GM12891 (cell line): ENCODE results near the gene ARHGAP26.

ENCODE experiments used
- DNase-seq: peaks from one replicate; pipeline ENCODE4 v3.0.0; 2011; ENCODE audit warnings: low spot score; ENCODE audit not compliant: insufficient read length
- FAIRE-seq: peaks from 2 replicates; lab custom pipeline; 2011; peaks lifted over from hg19 to GRCh38; lab: Jason Lieb, UNC
- PAX5 ChIP-seq: IDR thresholded peaks from 2 replicates; pipeline ENCODE4 v1.6.1; 2011; ENCODE audit warnings: low read length, moderate library complexity, mild to moderate bottlenecking; ENCODE audit not compliant: insufficient read depth, severe bottlenecking
- POLR2A ChIP-seq: IDR thresholded peaks from 2 replicates; pipeline ENCODE4 v1.6.1; 2011; ENCODE audit warnings: low read depth, low read length, control low read depth
- POLR2AphosphoS5 ChIP-seq: IDR thresholded peaks from 2 replicates; pipeline ENCODE4 v1.6.1; 2011; ENCODE audit warnings: low read depth, low read length, control low read depth
- POU2F2 ChIP-seq: IDR thresholded peaks from 2 replicates; pipeline ENCODE4 v1.6.1; 2011; ENCODE audit warnings: low read depth, mild to moderate bottlenecking, control low read depth, low read length, moderate library complexity
- SPI1 ChIP-seq: IDR thresholded peaks from 2 replicates; pipeline ENCODE4 v1.6.1; 2011; ENCODE audit warnings: low read depth, low read length, control low read depth
- TAF1 ChIP-seq: IDR thresholded peaks from 2 replicates; pipeline ENCODE4 v1.6.1; 2011; ENCODE audit warnings: low read depth, low read length, control low read depth

Gene ARHGAP26

DNA sequence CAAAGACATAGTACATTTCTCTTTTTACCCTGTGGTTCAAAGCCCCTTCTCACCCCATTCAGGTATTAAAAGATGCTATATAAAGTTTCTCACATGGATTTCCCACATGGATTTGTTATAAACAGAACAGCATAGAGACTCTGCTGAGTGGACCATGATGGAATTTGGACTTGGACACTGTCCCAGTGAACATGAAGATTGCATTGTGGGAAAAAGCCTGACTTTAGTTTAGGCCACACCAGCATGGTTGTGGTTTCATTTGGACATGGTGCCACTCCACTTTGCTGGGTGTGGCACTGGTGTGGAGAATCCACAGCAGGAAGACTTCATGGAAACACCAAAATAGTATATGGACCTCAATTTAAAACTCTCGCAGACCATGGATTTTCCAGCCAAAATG, 124.6 kb downstream of the ARHGAP26 start:
- FAIRE-seq, result no peak
- DNase-seq, result no peak
- no peak for TF ChIP-seq TAF1

DNA sequence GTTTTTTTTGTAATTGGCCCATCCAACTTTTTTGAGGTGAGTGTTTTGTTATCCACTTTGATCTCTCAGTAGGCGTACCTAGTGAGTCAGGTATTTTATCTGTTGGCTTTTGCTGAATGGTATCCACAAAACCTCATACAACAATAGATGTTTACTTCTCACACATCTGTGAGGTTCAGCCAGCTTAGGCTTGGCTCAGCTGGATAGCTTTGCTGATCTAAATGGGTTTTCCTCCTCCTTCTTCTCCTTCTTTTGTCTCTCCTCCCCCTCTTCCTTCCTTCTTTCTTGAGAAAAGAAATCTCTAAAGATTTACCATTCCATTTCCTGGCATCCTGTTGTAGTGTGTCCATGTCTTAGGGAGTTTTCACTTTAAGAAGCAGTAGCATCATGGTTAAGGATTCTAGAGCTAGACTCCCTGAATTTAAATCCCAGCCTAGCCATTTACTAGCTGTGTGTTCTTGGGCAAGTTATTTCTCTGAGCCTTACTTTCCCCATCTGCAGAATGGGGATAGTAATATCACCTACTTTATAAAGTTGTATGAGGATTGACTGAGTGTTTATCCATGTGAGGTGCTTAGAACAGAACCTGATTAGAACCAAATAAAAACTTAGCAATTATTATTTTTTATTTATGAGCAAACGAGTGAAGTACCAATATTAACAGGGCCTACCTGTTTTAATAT, 126.3 kb downstream of the ARHGAP26 start:
- TF ChIP-seq POLR2A (no peak), PAX5 (no peak), POLR2AphosphoS5 (no peak), SPI1 (no peak), POU2F2 (no peak), TAF1 (no peak)
- FAIRE-seq (no peak), DNase-seq (no peak)

DNA sequence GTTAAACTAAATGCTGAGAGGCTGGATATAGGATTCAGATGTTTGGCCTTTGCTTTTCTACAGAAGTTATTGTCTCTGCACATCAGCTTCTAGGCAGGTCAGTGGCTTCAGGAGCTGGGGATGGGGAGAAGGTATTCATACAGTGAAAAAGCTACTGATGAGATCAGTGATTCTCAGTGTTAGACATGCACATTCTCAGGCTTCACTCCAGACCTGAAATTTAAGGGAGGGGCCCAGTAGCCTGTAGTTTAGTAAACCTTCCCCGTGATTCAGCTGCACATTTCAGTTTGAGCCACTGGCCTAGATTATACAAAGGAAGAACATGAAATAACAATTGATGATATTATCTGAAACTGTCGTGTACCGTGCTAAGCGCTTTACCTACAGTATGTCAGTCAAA, 127.2 kb downstream of the ARHGAP26 start:
- TF ChIP-seq POLR2AphosphoS5 (no peak), PAX5 (no peak), SPI1 (no peak), POU2F2 (no peak), POLR2A (no peak)
- FAIRE-seq (no peak), DNase-seq (no peak)

DNA sequence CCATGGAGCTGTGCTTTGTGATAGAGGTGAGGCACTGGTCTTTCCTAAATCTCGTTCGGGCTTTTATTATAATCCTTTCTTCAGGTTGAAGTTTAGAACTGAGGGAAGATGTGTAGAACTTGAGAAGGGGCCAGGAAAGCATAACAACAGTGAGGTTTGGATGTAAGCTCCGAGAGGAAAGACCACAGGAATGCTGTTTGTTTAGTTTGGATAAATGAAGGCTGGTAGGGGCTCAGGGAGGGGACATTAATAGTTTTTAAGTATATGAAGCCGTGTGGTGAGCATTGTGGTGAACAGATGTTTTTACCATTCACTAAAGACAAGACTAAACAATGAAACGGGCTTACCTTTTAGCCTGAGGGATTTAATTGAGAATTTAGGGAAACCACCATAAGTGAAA, 130.8 kb downstream of the ARHGAP26 start:
- FAIRE-seq (no peak), DNase-seq (no peak)
- TF ChIP-seq POU2F2 (no peak), POLR2AphosphoS5 (no peak), TAF1 (no peak), PAX5 (no peak), POLR2A (no peak), SPI1 (no peak)

DNA sequence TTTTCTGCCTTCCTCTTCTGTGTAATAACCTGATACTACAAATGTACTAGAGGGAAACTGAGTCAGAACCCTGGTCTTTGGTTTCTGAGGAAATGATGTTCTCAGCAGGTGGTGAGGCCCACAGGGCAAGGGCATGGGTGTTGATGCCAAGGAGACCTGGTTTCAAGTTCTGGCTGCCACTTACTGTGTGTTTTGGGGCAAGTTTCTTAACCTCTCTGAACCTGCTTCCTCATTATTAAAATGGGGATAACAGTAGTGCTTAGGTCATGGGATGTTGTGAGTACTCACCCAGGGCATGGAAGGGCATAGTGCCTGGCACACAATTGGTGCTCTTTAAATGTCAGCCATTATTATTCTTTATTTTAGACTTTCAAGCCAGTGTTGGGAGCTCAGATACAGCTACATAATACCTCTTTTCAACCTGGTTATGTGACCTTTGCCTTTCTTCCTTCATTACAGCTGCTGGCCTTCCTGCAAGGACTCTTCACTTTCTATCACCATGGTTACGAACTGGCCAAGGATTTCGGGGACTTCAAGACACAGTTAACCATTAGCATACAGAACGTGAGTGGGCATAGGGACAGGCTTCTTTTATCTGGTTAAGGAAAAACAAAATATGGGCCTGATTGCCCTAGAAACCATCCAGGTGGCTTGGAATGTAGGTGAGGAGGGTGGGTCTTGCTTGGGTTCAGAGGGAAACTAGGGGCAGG, 131.5 kb downstream of the ARHGAP26 start:
- no peak for FAIRE-seq
- TF ChIP-seq POLR2A, result no peak
- TF ChIP-seq PAX5, result no peak
- no peak for TF ChIP-seq TAF1
- TF ChIP-seq POU2F2, result no peak
- TF ChIP-seq POLR2AphosphoS5, result no peak
- TF ChIP-seq SPI1, result no peak
- no peak for DNase-seq

DNA sequence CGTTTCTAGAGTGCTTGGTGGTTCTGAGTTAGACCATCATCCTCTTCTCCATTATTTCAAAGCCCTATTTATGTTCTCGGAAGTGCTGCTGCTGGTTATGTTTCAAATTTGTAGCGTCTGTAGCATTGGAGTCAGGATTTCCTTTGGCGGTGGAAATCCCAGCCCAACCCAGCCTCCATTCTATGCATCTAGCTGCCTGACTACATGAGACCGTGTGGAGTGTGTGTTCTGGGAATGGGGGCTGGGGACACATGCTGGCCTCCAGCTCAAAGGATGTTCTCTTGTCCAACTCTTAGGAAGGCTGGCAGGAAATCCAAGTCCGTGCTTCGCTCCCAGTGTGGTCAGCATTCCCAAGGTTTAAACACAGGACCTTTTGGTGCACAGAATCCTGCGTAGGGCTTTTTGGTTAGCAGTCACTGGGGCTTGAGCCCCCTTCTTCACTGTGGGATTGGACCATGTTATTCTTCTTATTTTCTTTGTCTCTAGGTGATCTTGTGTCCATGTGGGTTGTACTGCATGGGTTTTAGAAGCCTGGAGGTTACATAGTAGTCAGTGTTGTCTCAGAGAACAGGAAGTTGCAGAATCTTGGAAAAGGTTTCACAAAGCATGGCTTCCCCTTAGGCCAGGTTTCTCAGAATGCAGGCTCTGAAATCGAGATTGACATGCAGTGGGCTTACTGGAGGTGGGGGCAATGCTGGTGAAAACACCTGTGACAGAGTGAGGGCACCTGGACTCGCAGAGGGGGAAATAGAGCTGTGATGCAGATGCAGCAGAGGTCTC, 132.2 kb downstream of the ARHGAP26 start:
- DNase-seq (no peak), FAIRE-seq (no peak)
- TF ChIP-seq SPI1, result no peak
- TF ChIP-seq POU2F2, result no peak
- no peak for TF ChIP-seq PAX5
- TF ChIP-seq POLR2A, result no peak
- no peak for TF ChIP-seq TAF1
- TF ChIP-seq POLR2AphosphoS5, result no peak

DNA sequence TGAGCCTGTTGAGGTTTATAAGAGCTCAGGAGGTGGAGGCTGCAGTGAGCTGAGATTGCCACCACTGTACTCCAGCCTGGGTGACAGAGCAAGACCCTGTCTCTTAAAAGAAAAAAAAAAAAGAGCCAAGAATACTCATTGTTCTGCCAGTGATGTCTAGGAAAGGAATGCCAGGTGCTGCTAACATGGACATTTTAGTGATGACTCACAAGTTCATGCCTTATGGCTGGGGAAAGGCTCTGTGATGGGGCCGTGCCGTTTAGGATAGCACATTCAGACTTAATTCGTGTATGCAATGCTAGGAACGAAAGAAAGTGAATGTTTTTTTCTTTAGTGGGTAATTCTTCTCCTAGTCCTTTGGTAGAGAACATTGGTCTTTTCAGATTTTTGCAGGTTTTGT, 134.2 kb downstream of the ARHGAP26 start:
- FAIRE-seq (no peak), DNase-seq (no peak)
- TF ChIP-seq PAX5 (no peak), POLR2A (no peak), TAF1 (no peak), POU2F2 (no peak), SPI1 (no peak), POLR2AphosphoS5 (no peak)

DNA sequence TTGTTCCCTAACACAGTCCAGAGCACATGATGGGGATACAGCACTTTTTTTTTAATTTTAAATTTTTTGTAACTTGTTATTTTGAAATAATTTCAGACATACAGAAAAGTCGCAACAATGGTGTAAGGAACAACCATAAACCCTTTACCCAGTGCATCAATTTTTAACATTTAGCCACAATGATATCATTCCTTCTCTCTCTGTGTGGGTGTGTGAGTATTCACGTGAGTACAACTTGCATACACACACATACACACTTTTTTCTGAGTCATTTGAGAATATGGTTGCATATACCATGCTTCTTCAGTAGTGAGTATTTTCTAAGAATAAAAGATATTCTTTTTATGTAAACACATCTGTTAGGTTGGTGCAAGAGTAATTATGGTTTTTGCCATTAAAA, 135.2 kb downstream of the ARHGAP26 start:
- no peak for TF ChIP-seq SPI1
- no peak for TF ChIP-seq TAF1
- TF ChIP-seq POLR2AphosphoS5, result no peak
- no peak for TF ChIP-seq POU2F2
- TF ChIP-seq PAX5, result no peak
- TF ChIP-seq POLR2A, result no peak
- DNase-seq (no peak), FAIRE-seq (no peak)
